Adrenal gland (tissue), 12 donors: Measurements from ENCODE around the gene PML. TPM values are rescaled to one million over a fixed set of nuclear protein-coding genes. Genes with fewer than 3 reads are reported as not detected.

Source experiments
- DNase-seq, 7 donors: peaks; one replicate each; pipeline ENCODE4 v3.0.0-alpha.2; 2019 to 2020
- H3K27ac ChIP-seq, 5 donors: fragments of 200-600 bp; sonication (generic) in 4 of 5; 1 replicate in 3 of 5; 2 replicates in 2 of 5; pipeline versions ENCODE4 v1.5.1 to v1.8.0; 2016 to 2020; ENCODE audit warnings: mild to moderate bottlenecking in 1 of 5
- H3K27me3 ChIP-seq: fragments of 200-600 bp; 2 replicates; pipeline ENCODE4 v1.8.0; 2021
- H3K36me3 ChIP-seq, 2 donors: fragments of 200-600 bp; replicated peaks in 1 of 2; 1 replicate in 1 of 2; 2 replicates in 1 of 2; pipeline versions ENCODE4 v1.5.1 to v1.8.0; 2018 to 2022
- H3K4me1 ChIP-seq, 2 donors: fragments of 200-600 bp; replicated peaks in 1 of 2; 1 replicate in 1 of 2; 2 replicates in 1 of 2; pipeline versions ENCODE4 v1.5.1 to v1.8.0; 2018 to 2021
- H3K4me3 ChIP-seq, 4 donors: fragments of 200-600 bp; sonication (generic) in 3 of 4; one replicate each; pipeline ENCODE4 v1.5.1; 2016 to 2018
- H3K9me3 ChIP-seq, 3 donors: fragments of 200-600 bp; sonication (generic) in 1 of 3; replicated peaks in 1 of 3; 1 replicate in 2 of 3; 2 replicates in 1 of 3; pipeline versions ENCODE4 v1.5.1 to v1.8.0; 2016 to 2021
- CTCF ChIP-seq, 6 experiments: fragments of 450-650 bp in 4 of 6; fragments of 200-600 bp in 2 of 6; sonication (generic) in 1 of 6; IDR thresholded peaks; 1 replicate in 5 of 6; 2 replicates in 1 of 6; pipeline versions ENCODE4 v1.5.1 to v1.8.0; 2016 to 2021; ENCODE audit warnings: antibody characterized with exemption in 6 of 6, mild to moderate bottlenecking in 2 of 6, moderate library complexity in 1 of 6
- POLR2A ChIP-seq, 2 donors: fragments of 450-650 bp; IDR thresholded peaks; one replicate each; pipeline ENCODE4 v1.6.1; 2017; ENCODE audit warnings: antibody characterized with exemption in 2 of 2, mild to moderate bottlenecking in 2 of 2, moderate library complexity in 1 of 2
- WGBS, 4 donors: extraction: QIAGEN DNeasy Blood & Tissue Kit in 2 of 4; methylation state at CpG; one replicate each; pipeline versions ENCODE4 v1.1.5 to v1.1.7; 2013 to 2017; 5-methylcytosine and 5-hydroxymethylcytosine counted together
- intact Hi-C, 2 donors: fragments of 100-400 bp; cut with DNase I; formaldehyde crosslinking; loops; one replicate each; pipeline versions ENCODE4 v1.14.1 to v1.15.0; 2022 to 2023
- polyA plus RNA-seq, 3 donors: library from polyadenylated mRNA; stranded (reverse); fragments of 200-250 nt in 2 of 3; fragments of 350-450 nt in 1 of 3; fragmentation: Illumina TruSeq in 1 of 3; extraction: RNeasy Lipid Tissue Mini Kit (QIAGEN cat#74804) in 1 of 3; gene quantifications; one replicate each; pipeline ENCODE4 v1.2.3, GENCODE V29; 2013 to 2014
- total RNA-seq, 9 donors: library from RNA; depleted of rRNA in 4 of 9; stranded (reverse); fragments of >200 nt in 4 of 9; fragments of 120-200 nt in 1 of 9; fragmentation: NEBNext Ultra II Directional in 1 of 9; extraction: Animal tissue kit (Norgen Biotek cat#: 25700) in 1 of 9; gene quantifications; one replicate each; pipeline versions ENCODE4 v1.1.0 to v1.2.4, GENCODE V29; 2013 to 2023
- donor health status: healthy with polysubstance abuse.
- donor health status: Bipolar disorder and iron deficiency.
- donor health status: DM: yes; HTN: yes; CAD: no.
- donor health status: DM: no; HTN: no; CAD: no.
- donor health status: DM: no; HTN: no; CAD: no.
- donor health status: DM: yes; HTN: yes; CAD: no.

Gene PML
- total and polyA plus RNA-seq, 12 donors = 7.0 to 103 (median 58.7) TPM

DNA sequence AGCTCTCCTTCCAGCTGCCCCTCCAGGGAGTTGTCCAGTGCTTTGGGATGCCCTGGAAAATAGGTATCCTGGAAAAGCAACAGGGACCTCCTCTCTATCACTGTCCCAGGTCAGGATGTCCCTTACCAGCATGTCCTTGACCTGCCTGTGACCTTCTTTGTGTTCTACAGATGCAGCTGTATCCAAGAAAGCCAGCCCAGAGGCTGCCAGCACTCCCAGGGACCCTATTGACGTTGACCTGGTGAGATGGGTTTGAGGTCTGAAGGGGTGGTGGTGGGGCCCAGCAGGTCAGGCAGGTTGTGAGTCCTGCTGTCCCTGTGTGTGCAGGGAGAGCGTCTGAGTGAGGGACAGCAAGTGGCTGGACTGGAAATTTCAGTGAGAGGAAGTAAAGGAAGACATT is 30.2 kb downstream of the PML start:
- peak in 1 of 7 donors; percentile 25 for DNase-seq
- 34 to 71% (median 58%) methylated on average over 2 of the region's 2 CpGs for WGBS, 4 donors
- intact Hi-C loops = no loop called here
- H3K36me3 ChIP-seq = peaks cover 0 to 49% of the 10 kb centered on the region in 2 donors
- H3K27me3 ChIP-seq = no peaks in the 10 kb centered on the region
- H3K4me3 ChIP-seq = no peak overlapping the region
- H3K9me3 ChIP-seq = no peaks in the 10 kb centered on the region
- TF ChIP-seq CTCF (IDR thresholded peaks at IDR 0.05) (no peak), POLR2A (IDR thresholded peaks at IDR 0.05) (no peak)
- H3K4me1 ChIP-seq = peaks cover 3 to 4% of the 10 kb centered on the region in 2 donors
- peak overlapping the region in 2 of 5 donors; percentile 21 to 57 for H3K27ac ChIP-seq

- H3K36me3 ChIP-seq = peaks cover 0 to 53% of the 10 kb centered on the region in 2 donors
- peak overlapping the region in 1 of 5 donors; percentile 57 for H3K27ac ChIP-seq
- DNase-seq = peak in 1 of 7 donors; percentile 20
- no peaks in the 10 kb centered on the region for H3K9me3 ChIP-seq
- no peaks in the 10 kb centered on the region for H3K27me3 ChIP-seq
- 46 to 63% (median 63%) methylated on average over 4 to 5 of the region's 5 CpGs for WGBS, 4 donors
- H3K4me1 ChIP-seq = peaks cover 3 to 4% of the 10 kb centered on the region in 2 donors
- intact Hi-C loops = no loop called here
- H3K4me3 ChIP-seq = no peak overlapping the region
- TF ChIP-seq POLR2A (IDR thresholded peaks at IDR 0.05) (no peak), CTCF (IDR thresholded peaks at IDR 0.05) (no peak)
Measured at GRCh38 chr15:74025436-74025835, 30.9 kb downstream of the PML start.

DNA sequence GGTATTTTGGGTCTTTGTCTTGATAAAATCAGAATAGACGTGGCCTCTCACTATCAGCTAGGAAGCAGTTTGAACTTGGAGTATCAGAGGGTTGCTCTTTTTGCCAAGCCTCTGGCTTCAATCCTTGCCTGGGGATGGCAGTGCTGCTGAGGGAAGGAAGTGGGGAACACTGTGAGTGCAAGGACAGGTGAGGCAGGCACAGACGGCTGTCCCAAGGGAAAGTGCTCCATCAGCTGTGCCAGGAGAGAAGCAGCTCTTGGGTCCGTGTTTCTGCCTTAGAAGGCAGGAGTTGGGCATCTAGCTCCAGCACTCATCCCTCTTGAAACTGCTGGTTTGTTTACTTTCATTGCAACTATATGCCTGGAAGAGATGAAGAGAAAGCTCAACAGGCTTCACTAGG is 33.2 kb downstream of the PML start:
- DNase-seq = no peak

DNA sequence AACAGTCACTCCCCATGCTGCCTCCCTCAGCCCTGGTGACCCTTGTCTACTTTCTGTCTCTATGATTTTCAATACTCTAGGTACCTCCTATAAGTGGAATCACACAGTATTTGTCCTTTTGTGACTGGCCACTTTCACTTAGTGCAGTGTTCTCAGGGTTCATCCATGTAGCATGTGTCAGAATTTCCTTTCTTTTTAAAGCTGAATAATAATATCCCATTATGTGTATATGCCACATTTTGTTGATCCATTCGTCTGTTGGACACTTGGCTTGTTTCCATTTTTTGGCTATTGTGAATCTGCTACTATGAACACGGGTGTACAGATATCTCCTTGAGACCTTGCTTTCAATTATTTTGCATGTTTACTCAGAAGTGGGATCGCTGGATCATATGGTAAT is 34.1 kb downstream of the PML start:
- no peak for TF ChIP-seq CTCF (IDR thresholded peaks at IDR 0.05)
- TF ChIP-seq POLR2A (IDR thresholded peaks at IDR 0.05) = no peak
- peaks cover 3 to 4% of the 10 kb centered on the region in 2 donors for H3K4me1 ChIP-seq
- WGBS, 4 donors = 57 to 73% (median 63%) methylated on average over 3 of the region's 3 CpGs

More for the DNA sequence above, 33.2 kb downstream of the PML start:
- Histone ChIP-seq H3K36me3 (peaks cover 0 to 51% of the 10 kb centered on the region in 2 donors), H3K27me3 (no peaks in the 10 kb centered on the region), H3K4me1 (peaks cover 3 to 4% of the 10 kb centered on the region in 2 donors), H3K9me3 (no peaks in the 10 kb centered on the region), H3K27ac (no peak overlapping the region), H3K4me3 (no peak overlapping the region)
- intact Hi-C loops = no loop called here
- 60 to 67% (median 65%) methylated on average over 3 of the region's 3 CpGs for WGBS, 4 donors
- TF ChIP-seq CTCF (IDR thresholded peaks at IDR 0.05) (no peak), POLR2A (IDR thresholded peaks at IDR 0.05) (no peak)

More for the DNA sequence above, 34.1 kb downstream of the PML start:
- no peaks in the 10 kb centered on the region for H3K27me3 ChIP-seq
- DNase-seq = no peak
- intact Hi-C loops = no loop called here
- H3K4me3 ChIP-seq = no peak overlapping the region
- peaks cover 0 to 51% of the 10 kb centered on the region in 2 donors for H3K36me3 ChIP-seq
- H3K27ac ChIP-seq = no peak overlapping the region
- H3K9me3 ChIP-seq = no peaks in the 10 kb centered on the region
